Mesendoderm (in vitro differentiated cells): ENCODE data around the gene METTL15.
"Not testable (repeated sequence)": the region's sequence is repeated elsewhere in the genome, so short reads cannot be mapped to it uniquely, and the experiment has no call there.

Experiments
- DNase-seq: peaks from one replicate; pipeline ENCODE4 v3.0.0; 2013
- H2AK5ac ChIP-seq: 2 replicates; pipeline ENCODE4 v1.6.1; 2013; ENCODE audit warnings: low read length, inconsistent platforms
- H2BK120ac ChIP-seq: 2 replicates; pipeline ENCODE4 v1.6.1; 2013; ENCODE audit warnings: low read depth, mild to moderate bottlenecking, low read length, moderate library complexity, mixed read lengths
- H2BK15ac ChIP-seq: replicated peaks from 2 replicates; pipeline ENCODE4 v1.6.1; 2013; ENCODE audit warnings: low read depth, mild to moderate bottlenecking, moderate library complexity
- H2BK5ac ChIP-seq: 2 replicates; pipeline ENCODE4 v1.6.1; 2013; ENCODE audit warnings: low read length, inconsistent platforms
- H3K18ac ChIP-seq: 2 replicates; pipeline ENCODE4 v1.6.1; 2013; ENCODE audit warnings: mild to moderate bottlenecking, low read length, mixed read lengths
- H3K23ac ChIP-seq: one replicate; pipeline ENCODE4 v1.6.1; 2013; ENCODE audit warnings: low read length
- H3K27ac ChIP-seq: 2 replicates; pipeline ENCODE4 v1.5.1; 2013; ENCODE audit warnings: low read depth, mild to moderate bottlenecking, inconsistent platforms, low read length, moderate library complexity
- H3K27me3 ChIP-seq: 2 replicates; pipeline ENCODE4 v1.6.1; 2013; ENCODE audit warnings: low read length, control low read depth, mild to moderate bottlenecking, inconsistent platforms; ENCODE audit not compliant: insufficient read depth, poor library complexity
- H3K36me3 ChIP-seq: 2 replicates; pipeline ENCODE4 v1.6.1; 2013; ENCODE audit warnings: low read length, inconsistent platforms; ENCODE audit not compliant: control insufficient read depth, insufficient read depth
- H3K4ac ChIP-seq: one replicate; pipeline ENCODE4 v1.6.1; 2013; ENCODE audit warnings: low read depth, mild to moderate bottlenecking, low read length, moderate library complexity
- H3K4me1 ChIP-seq: 2 replicates; pipeline ENCODE4 v1.6.1; 2013; ENCODE audit warnings: low read depth, low read length, inconsistent platforms; ENCODE audit not compliant: control insufficient read depth
- H3K4me2 ChIP-seq: 2 replicates; pipeline ENCODE4 v1.6.1; 2013; ENCODE audit warnings: low read length
- H3K4me3 ChIP-seq: 2 replicates; pipeline ENCODE4 v1.5.1; 2013; ENCODE audit warnings: mild to moderate bottlenecking, low read length
- H3K56ac ChIP-seq: one replicate; pipeline ENCODE4 v1.6.1; 2013; ENCODE audit warnings: low read length
- H3K79me1 ChIP-seq: 2 replicates; pipeline ENCODE4 v1.6.1; 2013; ENCODE audit warnings: low read length, inconsistent platforms
- H3K79me2 ChIP-seq: 2 replicates; pipeline ENCODE4 v1.6.1; 2013; ENCODE audit warnings: mild to moderate bottlenecking, low read length; ENCODE audit not compliant: control insufficient read depth, insufficient read depth
- H3K9ac ChIP-seq: 2 replicates; pipeline ENCODE4 v1.6.1; 2013; ENCODE audit warnings: low read length, inconsistent platforms
- H4K5ac ChIP-seq: one replicate; pipeline ENCODE4 v1.6.1; 2013; ENCODE audit warnings: low read length
- H4K8ac ChIP-seq: one replicate; pipeline ENCODE4 v1.6.1; 2013; ENCODE audit warnings: low read depth, mild to moderate bottlenecking, control low read depth, low read length, moderate library complexity
- WGBS: extraction: QIAGEN DNeasy Blood & Tissue Kit; methylation state at CpG from one replicate; pipeline ENCODE4 v1.1.7; 2013; ENCODE audit warnings: low lambda C conversion rate, missing lambda C conversion rate; ENCODE audit not compliant: insufficient coverage; ENCODE audit errors: extremely low coverage; 5-methylcytosine and 5-hydroxymethylcytosine counted together

Gene METTL15

DNA sequence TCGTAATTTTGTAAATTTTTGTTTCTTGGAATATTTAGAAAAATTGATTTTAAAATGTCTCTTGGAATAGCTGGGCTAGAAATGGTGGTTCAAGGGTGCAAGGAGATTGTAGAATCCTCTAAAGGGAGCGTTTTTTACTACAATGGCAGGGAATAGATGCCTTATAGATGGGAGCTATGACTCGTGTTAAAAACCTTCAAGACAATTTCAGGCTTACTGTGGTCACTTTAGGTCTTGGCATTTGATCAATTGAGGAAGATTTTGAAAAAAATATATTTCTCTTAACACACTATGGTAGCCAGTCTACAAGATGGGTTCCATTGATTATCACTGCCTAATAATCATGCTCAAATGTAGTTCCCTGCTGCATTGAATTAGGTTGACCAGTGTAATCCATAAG, 25.0 kb downstream of the METTL15 start:
- Histone ChIP-seq H3K4me3 (no peak overlapping the region), H2BK5ac (no peak overlapping the region), H3K4me2 (no peak overlapping the region), H3K23ac (no peak overlapping the region), H3K18ac (no peak overlapping the region), H2BK15ac (no peak overlapping the region), H3K27ac (no peak overlapping the region), H3K36me3 (no peaks in the 10 kb centered on the region), H2BK120ac (no peak overlapping the region), H2AK5ac (no peak overlapping the region), H3K4ac (no peak overlapping the region), H3K27me3 (no peaks in the 10 kb centered on the region), H3K56ac (no peak overlapping the region), H4K8ac (no peak overlapping the region), H3K4me1 (no peaks in the 10 kb centered on the region), H3K79me1 (no peaks in the 10 kb centered on the region), H4K5ac (no peak overlapping the region), H3K9ac (no peak overlapping the region), H3K79me2 (no peaks in the 10 kb centered on the region)
- no peak for DNase-seq
- 100% methylated on average over 1 of the region's 3 CpGs for WGBS

- H2AK5ac ChIP-seq, H3K4me2 ChIP-seq, H4K5ac ChIP-seq, H2BK120ac ChIP-seq, H3K4me1 ChIP-seq, DNase-seq, H3K56ac ChIP-seq, H3K4ac ChIP-seq, H2BK15ac ChIP-seq, H3K27ac ChIP-seq, H4K8ac ChIP-seq, H3K27me3 ChIP-seq, H2BK5ac ChIP-seq, H3K23ac ChIP-seq, H3K18ac ChIP-seq, H3K4me3 ChIP-seq, H3K79me1 ChIP-seq, H3K79me2 ChIP-seq, H3K9ac ChIP-seq, H3K36me3 ChIP-seq: not testable (repeated sequence)
- WGBS, result no CpG with 5 or more reads among the region's 4 CpGs
Measured at GRCh38 chr11:28136157-28136556, 28.0 kb downstream of the METTL15 start.

GRCh38 chr11:28137366-28137765, 29.2 kb downstream of the METTL15 start:
- H3K27ac ChIP-seq, result no peak overlapping the region
- no CpG with 5 or more reads among the region's 3 CpGs for WGBS
- no peak overlapping the region for H3K4me2 ChIP-seq
- no peak for DNase-seq
- H3K4me1 ChIP-seq, result no peaks in the 10 kb centered on the region
- H2BK5ac ChIP-seq, result no peak overlapping the region
- no peaks in the 10 kb centered on the region for H3K36me3 ChIP-seq
- no peak overlapping the region for H3K23ac ChIP-seq
- no peak overlapping the region for H2AK5ac ChIP-seq
- no peak overlapping the region for H2BK15ac ChIP-seq
- no peak overlapping the region for H4K5ac ChIP-seq
- no peaks in the 10 kb centered on the region for H3K27me3 ChIP-seq
- no peak overlapping the region for H3K4ac ChIP-seq
- no peak overlapping the region for H4K8ac ChIP-seq
- H3K18ac ChIP-seq, result no peak overlapping the region
- H3K4me3 ChIP-seq, result no peak overlapping the region
- no peaks in the 10 kb centered on the region for H3K79me2 ChIP-seq
- H3K56ac ChIP-seq, result no peak overlapping the region
- H3K79me1 ChIP-seq, result no peaks in the 10 kb centered on the region
- H3K9ac ChIP-seq, result no peak overlapping the region
- H2BK120ac ChIP-seq, result no peak overlapping the region

DNA sequence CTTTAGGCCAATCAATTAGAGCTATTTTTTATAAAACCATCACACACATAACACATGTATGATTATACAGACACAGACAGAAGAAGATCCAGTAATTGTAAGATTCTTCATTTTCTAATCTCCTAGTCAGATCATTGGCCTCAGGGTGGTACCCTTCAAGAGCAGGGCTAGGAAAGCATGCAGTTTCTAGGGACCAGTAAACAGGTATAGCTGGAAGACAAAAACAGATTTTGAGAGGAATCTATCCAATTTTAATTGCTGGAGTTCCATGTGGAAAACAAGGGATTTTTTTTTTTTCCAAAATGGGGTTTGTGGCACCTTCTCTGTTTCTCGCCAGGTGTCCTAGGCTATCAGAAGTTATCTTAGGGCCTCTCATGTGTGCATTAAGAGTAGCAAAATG, 29.6 kb downstream of the METTL15 start:
- H3K36me3 ChIP-seq, result no peaks in the 10 kb centered on the region
- peak; percentile 50 for DNase-seq
- no peak overlapping the region for H3K4me3 ChIP-seq

DNA sequence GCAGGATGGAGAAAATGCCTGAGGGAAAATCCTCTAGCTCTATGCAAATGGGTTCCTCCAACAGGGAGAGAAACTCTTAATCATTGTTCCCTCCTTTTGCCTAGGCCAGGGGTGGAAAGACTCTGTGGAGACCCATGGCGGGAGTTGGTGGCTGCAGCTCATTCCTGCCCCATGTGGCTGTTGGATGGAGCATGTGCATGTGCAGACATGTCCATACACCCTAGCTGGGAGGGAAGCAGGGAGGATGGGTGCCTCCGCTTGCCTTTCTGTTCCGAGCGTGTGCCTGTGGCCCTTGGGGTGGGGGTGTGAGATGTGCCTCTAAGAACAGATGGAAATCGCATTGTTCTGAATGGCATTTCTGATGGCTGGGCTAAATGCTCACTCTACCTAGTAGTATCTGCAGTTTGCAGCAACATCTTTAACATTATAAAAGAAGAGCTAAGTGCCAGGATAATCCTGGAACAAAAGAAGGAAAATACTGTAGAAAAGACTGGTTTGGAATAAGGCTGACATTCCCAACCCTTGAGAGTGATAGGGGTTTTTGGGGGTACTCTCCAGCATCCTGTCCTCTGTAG, 31.7 kb downstream of the METTL15 start:
- no peak overlapping the region for H4K5ac ChIP-seq
- no peak overlapping the region for H3K18ac ChIP-seq
- H3K23ac ChIP-seq, result no peak overlapping the region
- no peak overlapping the region for H2BK15ac ChIP-seq
- no peak for DNase-seq
- no peak overlapping the region for H3K4me3 ChIP-seq
- no peak overlapping the region for H3K4ac ChIP-seq
- no peaks in the 10 kb centered on the region for H3K79me1 ChIP-seq
- H3K9ac ChIP-seq, result no peak overlapping the region
- H3K27me3 ChIP-seq, result no peaks in the 10 kb centered on the region
- no peaks in the 10 kb centered on the region for H3K79me2 ChIP-seq
- WGBS, result no CpG with 5 or more reads among the region's 5 CpGs
- no peak overlapping the region for H4K8ac ChIP-seq
- no peak overlapping the region for H2BK5ac ChIP-seq
- H3K4me1 ChIP-seq, result no peaks in the 10 kb centered on the region
- H2BK120ac ChIP-seq, result no peak overlapping the region
- H3K36me3 ChIP-seq, result no peaks in the 10 kb centered on the region
- H3K27ac ChIP-seq, result no peak overlapping the region
- no peak overlapping the region for H3K56ac ChIP-seq
- H3K4me2 ChIP-seq, result no peak overlapping the region
- H2AK5ac ChIP-seq, result no peak overlapping the region

More for the DNA sequence above, 29.6 kb downstream of the METTL15 start:
- Histone ChIP-seq H3K56ac (no peak overlapping the region), H3K18ac (no peak overlapping the region), H3K79me2 (no peaks in the 10 kb centered on the region), H3K4ac (no peak overlapping the region), H3K23ac (no peak overlapping the region), H3K27ac (no peak overlapping the region), H3K27me3 (no peaks in the 10 kb centered on the region), H3K79me1 (no peaks in the 10 kb centered on the region), H3K4me2 (no peak overlapping the region), H2BK5ac (no peak overlapping the region), H4K5ac (no peak overlapping the region), H2AK5ac (no peak overlapping the region), H4K8ac (no peak overlapping the region), H3K4me1 (no peaks in the 10 kb centered on the region), H2BK120ac (no peak overlapping the region), H2BK15ac (no peak overlapping the region), H3K9ac (no peak overlapping the region)
- no CpG with 5 or more reads among the region's 1 CpG for WGBS
